ENCODE measurements around the gene SERGEF.

SERGEF gene

DNA sequence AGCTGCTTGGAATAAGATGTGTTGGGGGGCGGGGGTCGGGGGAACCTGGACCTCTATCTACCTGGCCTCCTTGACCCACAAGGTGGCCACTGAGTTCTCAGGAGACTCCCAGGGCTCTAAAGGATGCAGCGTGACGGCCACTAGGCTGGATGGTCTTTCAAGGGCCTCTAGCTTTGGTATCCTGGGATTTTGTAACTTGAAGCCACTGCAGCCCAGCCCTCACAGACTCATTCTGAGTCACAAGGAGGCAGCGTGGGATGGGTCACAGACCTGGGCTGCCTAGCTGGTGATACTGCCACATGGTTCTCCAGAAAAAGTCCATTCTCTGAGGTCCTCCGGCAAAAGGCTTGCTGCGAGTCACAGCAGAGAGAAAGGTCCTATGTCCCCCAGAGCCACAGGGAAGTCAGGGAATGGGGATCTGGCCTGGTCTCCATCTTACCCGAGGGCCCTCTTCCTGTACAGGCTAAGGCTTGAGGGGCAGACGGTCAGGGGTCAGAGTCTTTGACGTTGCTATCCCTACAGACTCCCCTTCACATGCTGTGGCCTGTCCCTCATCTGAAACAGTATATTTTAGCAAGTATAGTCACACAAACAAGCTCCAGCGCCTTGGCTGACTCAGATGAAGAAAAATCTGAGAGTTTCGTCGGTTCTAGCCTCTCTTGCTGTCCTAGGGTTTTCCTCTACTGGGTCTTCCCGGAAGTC lies 225.9 kb downstream of the SERGEF start:
- TF ChIP-seq, protein P1, sequence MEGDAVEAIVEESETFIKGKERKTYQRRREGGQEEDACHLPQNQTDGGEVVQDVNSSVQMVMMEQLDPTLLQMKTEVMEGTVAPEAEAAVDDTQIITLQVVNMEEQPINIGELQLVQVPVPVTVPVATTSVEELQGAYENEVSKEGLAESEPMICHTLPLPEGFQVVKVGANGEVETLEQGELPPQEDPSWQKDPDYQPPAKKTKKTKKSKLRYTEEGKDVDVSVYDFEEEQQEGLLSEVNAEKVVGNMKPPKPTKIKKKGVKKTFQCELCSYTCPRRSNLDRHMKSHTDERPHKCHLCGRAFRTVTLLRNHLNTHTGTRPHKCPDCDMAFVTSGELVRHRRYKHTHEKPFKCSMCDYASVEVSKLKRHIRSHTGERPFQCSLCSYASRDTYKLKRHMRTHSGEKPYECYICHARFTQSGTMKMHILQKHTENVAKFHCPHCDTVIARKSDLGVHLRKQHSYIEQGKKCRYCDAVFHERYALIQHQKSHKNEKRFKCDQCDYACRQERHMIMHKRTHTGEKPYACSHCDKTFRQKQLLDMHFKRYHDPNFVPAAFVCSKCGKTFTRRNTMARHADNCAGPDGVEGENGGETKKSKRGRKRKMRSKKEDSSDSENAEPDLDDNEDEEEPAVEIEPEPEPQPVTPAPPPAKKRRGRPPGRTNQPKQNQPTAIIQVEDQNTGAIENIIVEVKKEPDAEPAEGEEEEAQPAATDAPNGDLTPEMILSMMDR (IDR thresholded peaks at IDR 0.05): no peak
- Histone ChIP-seq H3K27me3 (no peaks in the 10 kb centered on the region), H3K27ac (no peak overlapping the region), H3K4me3 (ENCODE audit: low read depth in 1 of 2, low read length in 1 of 2) (no peak overlapping the region), H3K4me1 (ENCODE audit: control insufficient read depth in 1 of 2, insufficient read depth in 1 of 2, low read depth in 1 of 2, low read length in 1 of 2) (no peaks in the 10 kb centered on the region), H3K9me3 (no peaks in the 10 kb centered on the region), H3K36me3 (no peaks in the 10 kb centered on the region)

DNA sequence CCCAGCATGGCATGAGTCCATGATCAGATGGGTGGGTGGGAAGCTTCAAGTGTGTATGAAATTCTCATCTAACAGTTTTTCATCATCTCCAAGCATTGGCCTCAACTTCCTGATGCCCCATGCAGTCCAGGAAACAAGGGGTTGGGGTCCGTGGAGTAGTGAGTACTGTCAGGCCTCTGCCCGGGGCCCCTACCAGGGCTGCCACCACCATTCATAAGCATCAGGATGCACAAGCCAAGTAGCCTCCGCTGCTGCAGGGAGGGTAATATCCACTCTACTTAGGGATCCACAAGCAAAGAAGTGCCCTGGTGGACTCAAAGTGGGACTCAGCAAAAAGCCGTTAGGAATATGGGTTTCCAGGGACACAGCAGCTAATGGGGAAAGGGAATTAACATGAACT lies 229.0 kb downstream of the SERGEF start:
- Histone ChIP-seq H3K27ac (no peak overlapping the region), H3K9me3 (no peaks in the 10 kb centered on the region), H3K36me3 (no peaks in the 10 kb centered on the region), H3K4me3 (ENCODE audit: low read depth in 1 of 2, low read length in 1 of 2) (no peak overlapping the region), H3K27me3 (no peaks in the 10 kb centered on the region), H3K4me1 (ENCODE audit: control insufficient read depth in 1 of 2, insufficient read depth in 1 of 2, low read depth in 1 of 2, low read length in 1 of 2) (no peaks in the 10 kb centered on the region)
- TF ChIP-seq, protein P1 (IDR thresholded peaks at IDR 0.05): no peak

DNA sequence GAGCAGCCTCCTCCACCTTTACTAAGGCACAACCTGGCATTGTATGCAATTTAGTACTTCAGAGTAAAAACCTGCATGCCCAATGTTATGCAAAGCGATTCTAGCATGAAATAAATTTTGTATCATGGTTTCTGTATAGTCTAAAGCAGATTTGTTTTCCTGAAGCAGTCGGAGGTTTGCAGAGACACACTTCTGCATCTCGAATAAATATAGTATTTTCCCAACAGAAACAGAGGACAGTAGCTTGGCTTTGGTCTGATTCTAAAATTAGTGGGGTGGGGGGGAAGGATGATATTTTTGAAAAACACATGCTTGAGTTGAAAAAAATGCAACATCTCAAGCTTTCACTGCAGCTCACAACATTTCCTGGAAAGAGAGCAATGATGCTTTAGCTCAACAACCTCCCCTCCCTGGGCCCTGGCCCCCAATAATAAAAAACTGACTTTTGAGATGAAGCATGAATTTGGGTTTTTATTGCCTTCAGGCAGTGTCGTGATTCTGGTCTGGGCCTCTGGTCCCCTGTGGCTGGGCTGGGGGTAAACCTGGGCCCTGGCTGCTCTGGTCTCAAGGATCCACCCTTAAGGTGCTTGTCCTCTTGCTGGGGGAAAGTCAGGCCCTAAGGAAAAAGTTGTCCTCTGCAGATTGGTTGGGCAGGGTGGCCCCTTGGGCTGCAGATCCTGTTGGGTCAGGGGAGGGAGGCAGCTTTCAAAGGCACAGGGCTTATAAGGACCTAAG lies 230.1 kb downstream of the SERGEF start:
- TF ChIP-seq, protein P1 (IDR thresholded peaks at IDR 0.05): no peak
- H3K36me3 ChIP-seq: no peaks in the 10 kb centered on the region
- no peak overlapping the region for H3K27ac ChIP-seq
- no peaks in the 10 kb centered on the region for H3K9me3 ChIP-seq
- H3K4me1 ChIP-seq (ENCODE audit: control insufficient read depth in 1 of 2, insufficient read depth in 1 of 2, low read depth in 1 of 2, low read length in 1 of 2): no peaks in the 10 kb centered on the region
- no peaks in the 10 kb centered on the region for H3K27me3 ChIP-seq
- H3K4me3 ChIP-seq (ENCODE audit: low read depth in 1 of 2, low read length in 1 of 2): no peak overlapping the region

DNA sequence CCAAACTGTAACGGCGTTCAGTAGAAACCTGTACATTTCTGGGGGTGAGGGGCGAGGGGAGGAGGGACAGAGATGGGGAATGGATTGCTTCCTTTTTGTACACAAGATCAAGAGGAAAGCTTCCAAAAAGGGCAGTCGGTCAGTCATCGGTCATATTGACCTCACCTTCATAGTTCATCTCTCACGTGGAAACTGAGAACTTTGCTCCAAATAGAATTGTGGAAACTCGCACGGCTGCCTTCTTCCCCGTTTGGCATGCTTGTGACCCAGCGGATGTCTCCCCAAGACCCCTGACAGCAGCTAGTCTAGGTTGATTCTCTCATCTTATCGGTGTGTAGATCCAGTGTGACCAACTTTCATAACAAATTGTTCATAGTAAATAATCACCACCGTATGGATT lies 230.7 kb downstream of the SERGEF start:
- H3K27me3 ChIP-seq: no peaks in the 10 kb centered on the region
- no peaks in the 10 kb centered on the region for H3K36me3 ChIP-seq
- H3K4me3 ChIP-seq (ENCODE audit: low read depth in 1 of 2, low read length in 1 of 2): no peak overlapping the region
- H3K27ac ChIP-seq: no peak overlapping the region
- TF ChIP-seq, protein P1 (IDR thresholded peaks at IDR 0.05): no peak
- H3K9me3 ChIP-seq: no peaks in the 10 kb centered on the region
- no peaks in the 10 kb centered on the region for H3K4me1 ChIP-seq (ENCODE audit: control insufficient read depth in 1 of 2, insufficient read depth in 1 of 2, low read depth in 1 of 2, low read length in 1 of 2)

DNA sequence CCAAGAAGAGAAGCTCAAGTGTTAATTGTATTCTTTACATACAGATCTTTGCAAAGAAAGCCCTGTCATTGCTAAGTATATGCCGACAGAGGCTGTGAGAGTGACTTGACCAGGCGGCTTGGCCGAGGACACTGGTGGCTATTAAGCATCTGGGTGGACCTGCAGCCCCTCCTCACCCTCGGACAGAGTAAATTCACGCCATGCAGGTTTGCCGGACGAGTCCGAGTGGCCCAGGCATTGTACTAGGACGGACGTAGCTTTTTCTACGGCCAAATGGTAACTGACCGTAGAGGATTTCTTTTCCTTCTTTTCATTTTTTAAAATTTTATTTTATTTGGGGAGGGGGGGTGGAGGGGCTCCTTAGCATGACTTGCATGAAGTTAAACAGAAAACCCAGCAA lies 231.2 kb downstream of the SERGEF start:
- no peaks in the 10 kb centered on the region for H3K27me3 ChIP-seq
- H3K4me3 ChIP-seq (ENCODE audit: low read depth in 1 of 2, low read length in 1 of 2): no peak overlapping the region
- H3K4me1 ChIP-seq (ENCODE audit: control insufficient read depth in 1 of 2, insufficient read depth in 1 of 2, low read depth in 1 of 2, low read length in 1 of 2): no peaks in the 10 kb centered on the region
- no peaks in the 10 kb centered on the region for H3K36me3 ChIP-seq
- H3K27ac ChIP-seq: no peak overlapping the region
- no peaks in the 10 kb centered on the region for H3K9me3 ChIP-seq
- TF ChIP-seq, protein P1 (IDR thresholded peaks at IDR 0.05): no peak
